Osteoblast (primary cell): ENCODE results near the gene MIEF1. TPM values are rescaled to one million over a fixed set of nuclear protein-coding genes. Genes with fewer than 3 reads are reported as not detected.
A peak's percentile ranks its signal among the peaks of the same experiment; 100 is the strongest.

Experiments used
- DNase-seq: peaks from one replicate; pipeline ENCODE4 v3.0.0; 2011; ENCODE audit warnings: low spot score, mixed read lengths; ENCODE audit not compliant: insufficient read length; ENCODE audit errors: missing footprints
- H2AFZ ChIP-seq: 2 replicates; pipeline ENCODE4 v1.6.0; 2011; ENCODE audit warnings: mild to moderate bottlenecking, low read length
- H3K27ac ChIP-seq: 2 replicates; pipeline ENCODE4 v1.5.1; 2011; ENCODE audit warnings: mild to moderate bottlenecking, low read depth, low read length, moderate library complexity
- H3K27me3 ChIP-seq: 2 replicates; pipeline ENCODE4 v1.6.0; 2012; ENCODE audit warnings: mild to moderate bottlenecking, control low read depth, inconsistent platforms, low read length, moderate library complexity; ENCODE audit not compliant: insufficient read depth
- H3K36me3 ChIP-seq: 2 replicates; pipeline ENCODE4 v1.5.1; 2011; ENCODE audit warnings: mild to moderate bottlenecking, low read length, control low read depth, moderate library complexity; ENCODE audit not compliant: insufficient read depth
- H3K4me1 ChIP-seq: 2 replicates; pipeline ENCODE4 v1.5.1; 2011; ENCODE audit warnings: mild to moderate bottlenecking, low read length, control low read depth, moderate library complexity; ENCODE audit not compliant: insufficient read depth
- H3K4me2 ChIP-seq: 2 replicates; pipeline ENCODE4 v1.6.0; 2011; ENCODE audit warnings: mild to moderate bottlenecking, low read length; ENCODE audit not compliant: insufficient read depth
- H3K4me3 ChIP-seq: fragments of 200-600 bp; sonication (generic); 3 replicates; pipeline ENCODE4 v1.5.1; 2012; ENCODE audit warnings: mild to moderate bottlenecking, low read length, inconsistent platforms; ENCODE audit not compliant: insufficient read depth
- H3K79me2 ChIP-seq: 2 replicates; pipeline ENCODE4 v1.6.0; 2012; ENCODE audit warnings: mild to moderate bottlenecking, low read length, control low read depth, inconsistent platforms; ENCODE audit not compliant: insufficient read depth
- H3K9me3 ChIP-seq: 2 replicates; pipeline ENCODE4 v1.5.1; 2011; ENCODE audit warnings: low read depth, low read length, control low read depth
- H4K20me1 ChIP-seq: 2 replicates; pipeline ENCODE4 v1.6.0; 2012; ENCODE audit warnings: mild to moderate bottlenecking, low read length, control low read depth; ENCODE audit not compliant: insufficient read depth
- CTCF ChIP-seq: IDR thresholded peaks from 2 replicates; pipeline ENCODE4 v1.5.1; 2011; ENCODE audit warnings: mild to moderate bottlenecking, low read depth, low read length, moderate library complexity; ENCODE audit errors: extremely low read depth
- total RNA-seq: library from RNA; depleted of rRNA; stranded (reverse); fragments of >200 nt; gene quantifications from 2 replicates; pipeline ENCODE4 v1.2.3, GENCODE V29; 2012

The MIEF1 gene
- total RNA-seq, 1 donor = 23.5 TPM

GRCh38 chr22:39558254-39558727 is 56.2 kb downstream of the MIEF1 start:
- no peak for DNase-seq
- TF ChIP-seq CTCF = no peak
- H3K36me3 ChIP-seq = no peaks in the 10 kb centered on the region

GRCh38 chr22:39558950-39559349 is 56.9 kb downstream of the MIEF1 start:
- Histone ChIP-seq H3K27me3 (peaks cover 39% of the 10 kb centered on the region), H3K4me3 (no peak overlapping the region), H4K20me1 (no peaks in the 10 kb centered on the region), H3K27ac (no peak overlapping the region), H3K4me2 (no peak overlapping the region), H3K36me3 (no peaks in the 10 kb centered on the region), H3K79me2 (no peaks in the 10 kb centered on the region), H2AFZ (no peak overlapping the region), H3K4me1 (no peaks in the 10 kb centered on the region), H3K9me3 (no peaks in the 10 kb centered on the region)
- DNase-seq = no peak
- no peak for TF ChIP-seq CTCF

More at GRCh38 chr22:39558254-39558727, 56.2 kb downstream of the MIEF1 start:
- no peak overlapping the region for H3K4me2 ChIP-seq
- no peaks in the 10 kb centered on the region for H3K9me3 ChIP-seq
- peaks cover 39% of the 10 kb centered on the region for H3K27me3 ChIP-seq
- H4K20me1 ChIP-seq = no peaks in the 10 kb centered on the region
- H3K79me2 ChIP-seq = no peaks in the 10 kb centered on the region
- H3K27ac ChIP-seq = no peak overlapping the region
- H3K4me3 ChIP-seq = no peak overlapping the region
- H3K4me1 ChIP-seq = no peaks in the 10 kb centered on the region
- no peak overlapping the region for H2AFZ ChIP-seq

- DNase-seq = no peak
Measured at GRCh38 chr22:39559456-39560105, 57.5 kb downstream of the MIEF1 start.

More at GRCh38 chr22:39559456-39560105, 57.5 kb downstream of the MIEF1 start:
- Histone ChIP-seq H3K4me1 (no peaks in the 10 kb centered on the region), H3K4me3 (no peak overlapping the region), H2AFZ (no peak overlapping the region), H4K20me1 (no peaks in the 10 kb centered on the region), H3K4me2 (no peak overlapping the region), H3K27ac (no peak overlapping the region), H3K27me3 (peaks cover 39% of the 10 kb centered on the region), H3K79me2 (no peaks in the 10 kb centered on the region), H3K9me3 (no peaks in the 10 kb centered on the region), H3K36me3 (no peaks in the 10 kb centered on the region)
- TF ChIP-seq CTCF = peak; percentile 34
